ENCODE results near the gene APOC4. TPM values are rescaled to one million over a fixed set of nuclear protein-coding genes. Genes with fewer than 3 reads are reported as not detected.
"Not testable (repeated sequence)": the region's sequence is repeated elsewhere in the genome, so short reads cannot be mapped to it uniquely, and the experiment has no call there.

Gene APOC4
- total RNA-seq, 4 donors from 2014 or later: not detected

- TF ChIP-seq EP300 (IDR thresholded peaks at IDR 0.05): peak in 1 of 2 donors; percentile 26
- no peak for TF ChIP-seq POLR2A (IDR thresholded peaks at IDR 0.05)
- DNase-seq (ENCODE audit: low spot score in 2 of 2): no peak
- Histone ChIP-seq H3K4me1 (peaks cover 0 to 45% (median 32%) of the 10 kb centered on the region in 4 donors), H3K27me3 (no peaks in the 10 kb centered on the region), H3K4me3 (no peak overlapping the region), H3K9me3 (no peaks in the 10 kb centered on the region), H3K27ac (peak overlapping the region in 3 of 4 donors; percentile 51 to 80 (median 73)), H3K36me3 (no peaks in the 10 kb centered on the region)
- 56 to 74% methylated on average over 8 of the region's 8 CpGs for WGBS, 2 donors
Measured at GRCh38 chr19:44924243-44924725, 17.8 kb upstream of the APOC4 start.

- Histone ChIP-seq H3K27me3 (no peaks in the 10 kb centered on the region), H3K4me3 (no peak overlapping the region), H3K4me1 (peaks cover 0 to 45% (median 32%) of the 10 kb centered on the region in 4 donors), H3K9me3 (no peaks in the 10 kb centered on the region), H3K27ac (peak overlapping the region in 3 of 4 donors; percentile 51 to 80 (median 73)), H3K36me3 (no peaks in the 10 kb centered on the region)
- peak in 1 of 2 donors; percentile 76 for TF ChIP-seq EP300 (IDR thresholded peaks at IDR 0.05)
- TF ChIP-seq, protein P1, sequence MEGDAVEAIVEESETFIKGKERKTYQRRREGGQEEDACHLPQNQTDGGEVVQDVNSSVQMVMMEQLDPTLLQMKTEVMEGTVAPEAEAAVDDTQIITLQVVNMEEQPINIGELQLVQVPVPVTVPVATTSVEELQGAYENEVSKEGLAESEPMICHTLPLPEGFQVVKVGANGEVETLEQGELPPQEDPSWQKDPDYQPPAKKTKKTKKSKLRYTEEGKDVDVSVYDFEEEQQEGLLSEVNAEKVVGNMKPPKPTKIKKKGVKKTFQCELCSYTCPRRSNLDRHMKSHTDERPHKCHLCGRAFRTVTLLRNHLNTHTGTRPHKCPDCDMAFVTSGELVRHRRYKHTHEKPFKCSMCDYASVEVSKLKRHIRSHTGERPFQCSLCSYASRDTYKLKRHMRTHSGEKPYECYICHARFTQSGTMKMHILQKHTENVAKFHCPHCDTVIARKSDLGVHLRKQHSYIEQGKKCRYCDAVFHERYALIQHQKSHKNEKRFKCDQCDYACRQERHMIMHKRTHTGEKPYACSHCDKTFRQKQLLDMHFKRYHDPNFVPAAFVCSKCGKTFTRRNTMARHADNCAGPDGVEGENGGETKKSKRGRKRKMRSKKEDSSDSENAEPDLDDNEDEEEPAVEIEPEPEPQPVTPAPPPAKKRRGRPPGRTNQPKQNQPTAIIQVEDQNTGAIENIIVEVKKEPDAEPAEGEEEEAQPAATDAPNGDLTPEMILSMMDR (IDR thresholded peaks at IDR 0.05): no peak
- 29 to 36% methylated on average over 6 to 8 of the region's 8 CpGs for WGBS, 2 donors
- DNase-seq (ENCODE audit: low spot score in 2 of 2): peak; percentile 56 to 81
Measured at GRCh38 chr19:44925114-44925891, 16.7 kb upstream of the APOC4 start.

GRCh38 chr19:44926245-44927077, 15.6 kb upstream of the APOC4 start:
- WGBS, 2 donors: 46 to 50% methylated on average over 18 of the region's 19 CpGs
- H3K9me3 ChIP-seq; H3K36me3 ChIP-seq; H3K27me3 ChIP-seq; DNase-seq (ENCODE audit: low spot score in 2 of 2): not testable (repeated sequence)
- peak overlapping the region in 1 of 4 donors; percentile 73 for H3K27ac ChIP-seq
- peak overlapping the region in 2 of 4 donors; percentile 27 to 31 for H3K4me3 ChIP-seq
- H3K4me1 ChIP-seq: peaks cover 0 to 45% (median 32%) of the 10 kb centered on the region in 4 donors

DNA sequence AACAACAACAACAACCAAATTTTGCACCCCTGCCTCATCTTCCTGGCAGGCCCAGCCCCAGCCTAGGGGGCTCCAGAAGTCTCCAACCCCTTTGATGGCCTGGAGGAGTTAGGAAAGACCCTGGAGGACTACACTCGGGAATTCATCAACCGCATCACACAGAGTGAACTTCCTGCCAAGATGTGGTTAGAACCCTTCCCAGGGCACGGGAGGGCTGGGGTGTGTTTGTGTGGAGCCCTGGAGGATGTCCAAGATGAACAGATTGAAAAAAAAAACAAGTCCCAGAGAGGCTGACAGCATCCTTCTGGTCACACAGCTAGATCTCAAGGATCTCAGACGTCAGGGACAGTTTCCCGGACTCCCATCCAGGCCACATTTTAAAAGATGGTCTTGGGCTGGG, 14.3 kb upstream of the APOC4 start:
- Histone ChIP-seq H3K4me1 (peaks cover 0 to 45% (median 32%) of the 10 kb centered on the region in 4 donors), H3K36me3 (no peaks in the 10 kb centered on the region), H3K4me3 (no peak overlapping the region), H3K9me3 (no peaks in the 10 kb centered on the region), H3K27me3 (no peaks in the 10 kb centered on the region), H3K27ac (no peak overlapping the region)
- DNase-seq (ENCODE audit: low spot score in 2 of 2): no peak
- WGBS, 2 donors: 30 to 32% methylated on average over 5 of the region's 5 CpGs
- TF ChIP-seq EP300 (IDR thresholded peaks at IDR 0.05) (no peak), POLR2A (IDR thresholded peaks at IDR 0.05) (no peak)
- TF ChIP-seq, protein P1 (IDR thresholded peaks at IDR 0.05): no peak

DNA sequence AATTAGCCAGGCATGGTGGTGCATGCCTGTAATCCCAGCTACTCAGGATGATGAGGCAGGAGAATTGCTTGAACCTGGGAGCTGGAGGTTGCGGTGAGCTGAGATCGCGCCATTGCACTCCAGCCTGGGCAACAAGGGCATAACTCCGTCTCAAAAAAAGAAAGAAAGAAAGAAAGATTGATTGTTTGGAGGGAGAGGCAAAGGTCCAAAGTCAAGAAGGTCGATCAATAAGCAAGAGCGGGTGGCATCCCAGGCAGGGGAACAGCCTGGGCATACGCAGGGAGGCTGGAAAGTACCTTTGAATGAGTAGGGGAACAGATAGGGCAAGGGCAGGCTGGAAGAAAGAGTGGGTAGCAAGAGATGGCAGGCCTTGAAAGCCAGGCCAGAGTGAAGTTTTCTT, 11.9 kb upstream of the APOC4 start:
- WGBS, 2 donors: 77 to 81% methylated on average over 7 of the region's 7 CpGs
- Histone ChIP-seq H3K36me3 (no peaks in the 10 kb centered on the region), H3K27ac (no peak overlapping the region), H3K4me3 (no peak overlapping the region), H3K4me1 (peaks cover 0 to 29% (median 20%) of the 10 kb centered on the region in 4 donors), H3K9me3 (no peaks in the 10 kb centered on the region), H3K27me3 (no peaks in the 10 kb centered on the region)
- DNase-seq (ENCODE audit: low spot score in 2 of 2): no peak
- no peak for TF ChIP-seq EP300 (IDR thresholded peaks at IDR 0.05)
- no peak for TF ChIP-seq POLR2A (IDR thresholded peaks at IDR 0.05)
- TF ChIP-seq, protein P1 (IDR thresholded peaks at IDR 0.05): no peak
